Vagina (tissue), 2 donors: ENCODE data around the gene MIGA2. TPM values are rescaled to one million over a fixed set of nuclear protein-coding genes. Genes with fewer than 3 reads are reported as not detected.
"Not testable (repeated sequence)": the region's sequence is repeated elsewhere in the genome, so short reads cannot be mapped to it uniquely, and the experiment has no call there.

ENCODE experiments used
- DNase-seq, 2 donors: peaks; one replicate each; pipeline ENCODE4 v3.0.0-alpha.2; 2017; ENCODE audit errors: extremely low spot score in 2 of 2
- H3K27ac ChIP-seq: fragments of 200-600 bp; sonication (generic); one replicate; pipeline ENCODE4 v1.5.1; 2019
- H3K27me3 ChIP-seq: fragments of 200-600 bp; sonication (generic); one replicate; pipeline ENCODE4 v1.5.1; 2019
- H3K36me3 ChIP-seq, 2 donors: fragments of 200-600 bp; sonication (generic); one replicate each; pipeline ENCODE4 v1.5.1; 2017 to 2019
- H3K4me1 ChIP-seq: fragments of 200-600 bp; sonication (generic); one replicate; pipeline ENCODE4 v1.5.1; 2019
- H3K4me3 ChIP-seq, 2 donors: fragments of 200-600 bp; sonication (generic); 1 replicate in 1 of 2; 2 replicates in 1 of 2; pipeline ENCODE4 v1.5.1; 2016 to 2019
- H3K9me3 ChIP-seq: fragments of 200-600 bp; sonication (generic); one replicate; pipeline ENCODE4 v1.5.1; 2019
- POLR2A ChIP-seq, 2 donors: fragments of 450-650 bp; IDR thresholded peaks; one replicate each; pipeline ENCODE4 v1.6.1; 2017; ENCODE audit warnings: antibody characterized with exemption in 2 of 2, mild to moderate bottlenecking in 2 of 2, moderate library complexity in 2 of 2
- POLR2AphosphoS5 ChIP-seq, 2 donors: sonication (generic); formaldehyde crosslinking; IDR thresholded peaks; one replicate each; pipeline ENCODE4 v1.9.0; 2017; ENCODE audit warnings: antibody characterized with exemption in 2 of 2, mild to moderate bottlenecking in 2 of 2, low read depth in 1 of 2; ENCODE audit not compliant: insufficient read depth in 1 of 2
- intact Hi-C: fragments of 100-400 bp; cut with DNase I; formaldehyde crosslinking; loops from one replicate; pipeline ENCODE4 v1.15.1; 2023
- total RNA-seq: library from RNA; depleted of rRNA; stranded (reverse); fragments of >200 nt; gene quantifications from one replicate; pipeline ENCODE4 v1.2.3, GENCODE V29; 2016
- TF ChIP-seq, protein P1 (sequence below), 3 experiments: fragments of 450-650 bp in 2 of 3; fragments of 200-600 bp in 1 of 3; sonication (generic) in 1 of 3; IDR thresholded peaks; one replicate each; pipeline ENCODE4 v1.5.1; 2017 to 2019; ENCODE audit warnings: antibody characterized with exemption in 3 of 3, mild to moderate bottlenecking in 2 of 3, moderate library complexity in 2 of 3

The MIGA2 gene
- total RNA-seq, 1 donor from 2014 or later: 35.1 TPM

DNA sequence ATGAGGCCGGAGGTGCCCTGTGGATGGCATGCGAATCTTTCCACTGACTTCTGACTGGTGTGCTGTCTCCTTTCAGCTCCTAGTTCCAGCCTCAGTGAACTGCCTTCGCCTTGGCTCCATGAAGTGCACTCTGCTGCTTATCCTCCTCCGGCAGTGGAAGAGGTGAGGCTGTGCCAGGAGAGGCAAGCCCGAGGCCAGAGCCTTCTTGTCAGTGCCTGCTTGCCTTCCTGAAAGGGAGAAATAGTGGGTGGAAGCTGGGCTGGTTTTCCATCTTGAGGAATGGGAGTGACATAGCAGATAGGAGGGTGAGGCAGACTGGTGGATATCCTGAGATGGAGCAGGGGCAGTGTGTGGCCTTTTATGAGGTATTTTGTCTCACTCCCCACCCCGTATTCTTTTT lies 38.0 kb upstream of the MIGA2 start:
- no peaks in the 10 kb centered on the region for H3K27me3 ChIP-seq
- no peak overlapping the region for H3K27ac ChIP-seq
- no peaks in the 10 kb centered on the region for H3K9me3 ChIP-seq
- no peak overlapping the region for H3K4me3 ChIP-seq
- H3K36me3 ChIP-seq: peaks cover 0 to 99% of the 10 kb centered on the region in 2 donors
- no peaks in the 10 kb centered on the region for H3K4me1 ChIP-seq
- intact Hi-C loops: no loop called here
- no peak for DNase-seq
- TF ChIP-seq, protein P1, sequence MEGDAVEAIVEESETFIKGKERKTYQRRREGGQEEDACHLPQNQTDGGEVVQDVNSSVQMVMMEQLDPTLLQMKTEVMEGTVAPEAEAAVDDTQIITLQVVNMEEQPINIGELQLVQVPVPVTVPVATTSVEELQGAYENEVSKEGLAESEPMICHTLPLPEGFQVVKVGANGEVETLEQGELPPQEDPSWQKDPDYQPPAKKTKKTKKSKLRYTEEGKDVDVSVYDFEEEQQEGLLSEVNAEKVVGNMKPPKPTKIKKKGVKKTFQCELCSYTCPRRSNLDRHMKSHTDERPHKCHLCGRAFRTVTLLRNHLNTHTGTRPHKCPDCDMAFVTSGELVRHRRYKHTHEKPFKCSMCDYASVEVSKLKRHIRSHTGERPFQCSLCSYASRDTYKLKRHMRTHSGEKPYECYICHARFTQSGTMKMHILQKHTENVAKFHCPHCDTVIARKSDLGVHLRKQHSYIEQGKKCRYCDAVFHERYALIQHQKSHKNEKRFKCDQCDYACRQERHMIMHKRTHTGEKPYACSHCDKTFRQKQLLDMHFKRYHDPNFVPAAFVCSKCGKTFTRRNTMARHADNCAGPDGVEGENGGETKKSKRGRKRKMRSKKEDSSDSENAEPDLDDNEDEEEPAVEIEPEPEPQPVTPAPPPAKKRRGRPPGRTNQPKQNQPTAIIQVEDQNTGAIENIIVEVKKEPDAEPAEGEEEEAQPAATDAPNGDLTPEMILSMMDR (IDR thresholded peaks at IDR 0.05): no peak
- TF ChIP-seq POLR2A (IDR thresholded peaks at IDR 0.05): no peak
- TF ChIP-seq POLR2AphosphoS5 (IDR thresholded peaks at IDR 0.05; ENCODE audit: insufficient read depth in 1 of 2, low read depth in 1 of 2): no peak

DNA sequence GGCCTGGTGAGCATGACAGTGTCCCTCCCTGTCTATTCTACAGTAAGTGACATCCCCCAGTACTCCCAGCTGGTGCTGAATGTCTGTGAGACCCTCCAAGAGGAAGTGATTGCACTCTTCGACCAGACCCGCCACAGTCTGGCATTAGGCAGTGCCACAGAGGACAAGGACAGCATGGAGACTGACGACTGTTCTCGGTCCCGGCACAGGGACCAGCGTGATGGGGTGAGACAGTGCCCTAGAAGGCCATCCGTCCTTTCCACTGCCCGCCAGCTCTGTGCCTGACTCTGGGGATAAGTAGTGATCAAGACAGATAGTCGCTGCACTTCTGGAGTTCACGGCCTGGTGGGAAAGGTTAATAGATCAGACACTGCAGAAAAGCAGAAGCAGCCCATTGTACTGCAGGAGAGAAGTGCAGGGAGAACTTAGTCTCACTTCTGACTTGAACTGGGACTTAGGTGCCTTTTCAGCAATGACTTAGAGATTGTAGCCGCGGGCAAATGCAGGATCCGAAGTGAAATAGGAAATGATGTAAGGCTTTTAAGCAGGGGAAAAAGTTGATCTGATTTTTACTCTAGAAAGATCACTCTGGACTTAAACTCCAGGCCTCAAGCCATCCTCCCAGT lies 36.7 kb upstream of the MIGA2 start:
- DNase-seq: no peak
- no peak overlapping the region for H3K27ac ChIP-seq
- no peak overlapping the region for H3K4me3 ChIP-seq
- intact Hi-C loops: no loop called here
- no peaks in the 10 kb centered on the region for H3K27me3 ChIP-seq
- no peaks in the 10 kb centered on the region for H3K4me1 ChIP-seq
- TF ChIP-seq, protein P1 (IDR thresholded peaks at IDR 0.05): no peak
- no peak for TF ChIP-seq POLR2A (IDR thresholded peaks at IDR 0.05)
- TF ChIP-seq POLR2AphosphoS5 (IDR thresholded peaks at IDR 0.05; ENCODE audit: insufficient read depth in 1 of 2, low read depth in 1 of 2): no peak
- peaks cover 0 to 87% of the 10 kb centered on the region in 2 donors for H3K36me3 ChIP-seq
- H3K9me3 ChIP-seq: no peaks in the 10 kb centered on the region

DNA sequence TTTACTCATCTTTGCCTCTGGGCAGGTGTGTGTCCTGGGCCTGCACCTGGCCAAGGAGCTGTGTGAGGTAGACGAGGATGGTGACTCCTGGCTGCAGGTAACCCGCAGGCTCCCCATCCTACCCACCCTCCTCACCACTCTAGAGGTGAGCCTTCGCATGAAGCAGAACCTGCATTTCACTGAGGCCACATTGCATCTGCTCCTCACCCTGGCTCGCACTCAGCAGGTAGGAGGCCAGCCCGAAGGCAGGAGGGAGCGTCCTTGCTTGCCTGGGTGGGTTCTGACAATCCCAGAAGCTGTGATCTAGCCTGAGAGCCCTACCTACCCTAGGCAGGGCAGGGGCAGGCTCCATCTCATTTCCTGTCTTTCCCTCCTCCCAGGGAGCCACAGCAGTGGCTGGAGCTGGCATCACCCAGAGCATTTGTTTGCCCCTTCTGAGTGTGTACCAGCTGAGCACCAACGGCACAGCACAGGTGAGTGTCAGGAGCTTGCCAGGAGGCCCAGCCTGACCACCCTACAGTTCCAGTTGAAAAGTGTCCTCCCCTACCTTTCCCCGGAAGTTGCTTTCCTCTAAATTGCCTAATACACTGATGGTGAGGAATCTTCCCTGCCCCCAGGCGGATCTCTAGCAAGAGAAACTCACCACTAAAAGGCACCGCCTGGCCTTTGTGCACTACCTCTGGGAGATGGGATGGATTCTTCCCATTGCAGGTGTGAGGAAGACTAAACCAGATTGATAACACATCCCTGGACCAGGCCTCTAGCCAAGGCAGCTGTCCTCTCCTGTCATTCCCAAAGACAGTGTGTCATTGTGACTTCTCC lies 34.7 kb upstream of the MIGA2 start:
- Histone ChIP-seq H3K4me1 (peaks cover 6% of the 10 kb centered on the region), H3K27ac (no peak overlapping the region), H3K36me3 (peaks cover 0 to 78% of the 10 kb centered on the region in 2 donors), H3K9me3 (no peaks in the 10 kb centered on the region), H3K27me3 (no peaks in the 10 kb centered on the region), H3K4me3 (no peak overlapping the region)
- no peak for DNase-seq
- intact Hi-C loops: no loop called here
- TF ChIP-seq POLR2A (IDR thresholded peaks at IDR 0.05): no peak
- no peak for TF ChIP-seq POLR2AphosphoS5 (IDR thresholded peaks at IDR 0.05; ENCODE audit: insufficient read depth in 1 of 2, low read depth in 1 of 2)
- TF ChIP-seq, protein P1 (IDR thresholded peaks at IDR 0.05): no peak

DNA sequence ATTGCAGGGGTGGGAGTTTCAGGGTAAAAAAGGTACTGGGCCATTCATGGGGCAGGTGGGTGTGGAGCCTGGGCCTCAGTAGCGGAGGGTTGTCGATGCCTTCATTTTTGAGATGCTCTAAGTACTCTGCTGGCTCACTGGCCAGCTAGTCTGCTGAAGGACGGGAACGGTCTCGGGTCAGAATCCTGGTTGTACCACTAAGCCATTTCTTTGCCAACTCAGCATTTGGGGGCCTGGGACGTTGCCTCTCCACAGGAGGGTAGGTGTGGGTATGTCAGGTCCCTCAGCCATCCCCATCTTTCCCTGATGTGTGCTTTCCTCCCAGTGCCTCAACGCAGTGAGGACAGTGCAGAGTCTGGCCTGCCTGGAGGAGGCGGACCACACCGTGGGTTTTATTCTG lies 33.4 kb upstream of the MIGA2 start:
- Histone ChIP-seq H3K4me1 (peaks cover 18% of the 10 kb centered on the region), H3K36me3 (peaks cover 0 to 71% of the 10 kb centered on the region in 2 donors), H3K4me3 (no peak overlapping the region), H3K9me3 (no peaks in the 10 kb centered on the region), H3K27me3 (no peaks in the 10 kb centered on the region), H3K27ac (no peak overlapping the region)
- intact Hi-C loops: no loop called here
- no peak for DNase-seq
- TF ChIP-seq, protein P1 (IDR thresholded peaks at IDR 0.05): no peak
- no peak for TF ChIP-seq POLR2AphosphoS5 (IDR thresholded peaks at IDR 0.05; ENCODE audit: insufficient read depth in 1 of 2, low read depth in 1 of 2)
- no peak for TF ChIP-seq POLR2A (IDR thresholded peaks at IDR 0.05)

DNA sequence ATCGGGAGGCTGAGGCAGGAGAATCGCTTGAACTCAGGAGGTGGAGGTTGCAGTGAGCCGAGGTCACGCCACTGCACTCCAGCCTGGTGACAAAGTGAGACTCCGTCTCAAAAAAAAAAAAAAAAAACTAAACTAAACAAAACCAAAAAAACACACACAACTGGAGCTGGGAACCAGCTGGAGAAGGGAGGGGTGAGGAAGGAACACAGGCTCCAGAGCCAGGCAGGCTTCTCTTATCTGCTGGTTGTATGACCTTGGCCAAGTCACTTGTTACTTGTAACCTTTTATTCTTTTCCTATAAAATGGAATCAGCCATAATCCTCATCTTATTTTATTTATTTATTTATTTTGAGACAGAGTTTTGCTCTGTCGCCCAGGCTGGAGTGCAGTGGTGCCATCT lies 32.3 kb upstream of the MIGA2 start:
- H3K4me3 ChIP-seq, H3K27ac ChIP-seq, intact Hi-C loops, DNase-seq, H3K9me3 ChIP-seq, H3K27me3 ChIP-seq: not testable (repeated sequence)
- peaks cover 23% of the 10 kb centered on the region for H3K4me1 ChIP-seq
- H3K36me3 ChIP-seq: peaks cover 0 to 62% of the 10 kb centered on the region in 2 donors
